Neural progenitor cell (in vitro differentiated cells): ENCODE results near the gene SPOCK1.

Experiments
- CTCF ChIP-seq: fragments of 200-600 bp; sonication (generic); IDR thresholded peaks from 2 replicates; pipeline ENCODE4 v1.5.1; 2017; ENCODE audit warnings: antibody characterized with exemption, mild to moderate bottlenecking
- EZH2phosphoT487 ChIP-seq: fragments of 200-600 bp; sonication (generic); IDR thresholded peaks from 2 replicates; pipeline ENCODE4 v1.6.1; 2017; ENCODE audit warnings: antibody characterized with exemption

GRCh38 chr5:137092831-137093230 is 406.3 kb downstream of the SPOCK1 start:
- TF ChIP-seq EZH2phosphoT487 = no peak
- no peak for TF ChIP-seq CTCF
